H1 (cell line): ENCODE measurements around the gene PPFIA2. TPM values are rescaled to one million over a fixed set of nuclear protein-coding genes. Genes with fewer than 3 reads are reported as not detected.

Source experiments
- CTCF ChIA-PET: fragments of 300-600 bp; sonication (Branson Sonifier 250); formaldehyde crosslinking; loops from one replicate; lab custom pipeline; 2021; ENCODE audit not compliant: partially characterized antibody; lab: Charles Lee
- POLR2A ChIA-PET: fragments of 300-600 bp; sonication (Branson Sonifier 250); formaldehyde crosslinking; loops from one replicate; lab custom pipeline; 2021; ENCODE audit warnings: inconsistent platforms; ENCODE audit not compliant: partially characterized antibody; lab: Charles Lee
- DNase-seq, 2 experiments: peaks; one replicate each; pipeline versions ENCODE4 v3.0.0 to v3.0.0-alpha.2; 2010 to 2022; ENCODE audit warnings: low spot score in 2 of 2, low read depth in 1 of 2, mixed read lengths in 1 of 2
- FAIRE-seq: peaks from 2 replicates; lab custom pipeline; 2011; peaks lifted over from hg19 to GRCh38; lab: Jason Lieb, UNC
- H2AFZ ChIP-seq: 2 replicates; pipeline ENCODE4 v1.8.1; 2012; ENCODE audit warnings: low read length, inconsistent platforms
- H2AK5ac ChIP-seq: 2 replicates; pipeline ENCODE4 v1.6.1; 2013; ENCODE audit warnings: low read depth, low read length
- H2BK120ac ChIP-seq: replicated peaks from 2 replicates; pipeline ENCODE3; 2013; ENCODE audit warnings: low read depth, low read length, inconsistent platforms
- H2BK12ac ChIP-seq: 2 replicates; pipeline ENCODE4 v1.6.1; 2013; ENCODE audit warnings: low read depth, low read length
- H2BK15ac ChIP-seq: 2 replicates; pipeline ENCODE4 v1.6.1; 2013; ENCODE audit warnings: low read length
- H2BK20ac ChIP-seq: 2 replicates; pipeline ENCODE4 v1.6.1; 2013; ENCODE audit warnings: low read length
- H2BK5ac ChIP-seq: 2 replicates; pipeline ENCODE4 v1.6.1; 2013; ENCODE audit warnings: low read depth, low read length
- H3K14ac ChIP-seq: 2 replicates; pipeline ENCODE4 v1.6.1; 2013; ENCODE audit warnings: inconsistent platforms; ENCODE audit not compliant: insufficient read length
- H3K18ac ChIP-seq: 2 replicates; pipeline ENCODE4 v1.6.1; 2013; ENCODE audit warnings: low read length; ENCODE audit errors: extremely low read depth
- H3K23ac ChIP-seq: 2 replicates; pipeline ENCODE4 v1.6.1; 2013; ENCODE audit warnings: inconsistent platforms; ENCODE audit not compliant: insufficient read length
- H3K23me2 ChIP-seq: 2 replicates; pipeline ENCODE4 v1.6.1; 2013; ENCODE audit warnings: low read depth, low read length
- H3K27ac ChIP-seq: 2 replicates; pipeline ENCODE4 v1.6.1; 2011; ENCODE audit warnings: low read depth, low read length, inconsistent platforms
- H3K27me3 ChIP-seq, 4 experiments: replicated peaks in 1 of 4; 1 replicate in 1 of 4; 2 replicates in 3 of 4; pipeline versions ENCODE4 v1.6.1 to v1.8.1; 2011 to 2013; ENCODE audit warnings: low read length in 3 of 4, mild to moderate bottlenecking in 3 of 4, inconsistent platforms in 2 of 4, mixed read lengths in 2 of 4, moderate library complexity in 1 of 4; ENCODE audit not compliant: control insufficient read depth in 3 of 4, insufficient read depth in 3 of 4; ENCODE audit errors: extremely low read depth in 1 of 4
- H3K36me3 ChIP-seq, 4 experiments: 2 replicates each; pipeline versions ENCODE4 v1.6.1 to v1.8.1; 2011 to 2013; ENCODE audit warnings: mild to moderate bottlenecking in 4 of 4, low read length in 3 of 4, moderate library complexity in 2 of 4, control low read depth in 1 of 4, inconsistent platforms in 1 of 4; ENCODE audit not compliant: insufficient read depth in 4 of 4, control insufficient read depth in 2 of 4
- H3K4ac ChIP-seq: replicated peaks from 2 replicates; pipeline ENCODE3; 2013; ENCODE audit warnings: low read length, low read depth, mixed read lengths, inconsistent platforms; ENCODE audit not compliant: insufficient read length
- H3K4me1 ChIP-seq, 4 experiments: replicated peaks in 1 of 4; 1 replicate in 1 of 4; 2 replicates in 3 of 4; pipeline versions ENCODE4 v1.6.1 to v1.8.1; 2011 to 2013; ENCODE audit warnings: low read length in 3 of 4, inconsistent platforms in 2 of 4, mixed read lengths in 1 of 4; ENCODE audit not compliant: insufficient read depth in 4 of 4, control insufficient read depth in 3 of 4
- H3K4me2 ChIP-seq, 2 experiments: 2 replicates each; pipeline versions ENCODE4 v1.6.1 to v1.8.1; 2011 to 2013; ENCODE audit warnings: low read depth in 2 of 2, low read length in 2 of 2, control low read depth in 1 of 2, inconsistent platforms in 1 of 2, mild to moderate bottlenecking in 1 of 2; ENCODE audit not compliant: insufficient read depth in 1 of 2
- H3K4me3 ChIP-seq, 4 experiments: fragments of 200-600, 300-600 bp in 1 of 4; sonication (generic), shearing (Covaris generic), sonication (Bioruptor Twin) in 1 of 4; 2 replicates each; pipeline versions ENCODE4 v1.5.1 to v1.8.1; 2011 to 2016; ENCODE audit warnings: low read length in 4 of 4, low read depth in 3 of 4, control low read depth in 2 of 4, inconsistent platforms in 2 of 4, mild to moderate bottlenecking in 2 of 4, mixed read lengths in 1 of 4, moderate library complexity in 1 of 4; ENCODE audit not compliant: insufficient read depth in 2 of 4; ENCODE audit errors: extremely low read depth in 1 of 4
- H3K56ac ChIP-seq: replicated peaks from 2 replicates; pipeline ENCODE3; 2013; ENCODE audit warnings: low read depth, mild to moderate bottlenecking, mixed read lengths, low read length, inconsistent platforms; ENCODE audit not compliant: insufficient read length
- H3K79me1 ChIP-seq: 2 replicates; pipeline ENCODE4 v1.6.1; 2013; ENCODE audit warnings: low read depth, low read length, control low read depth
- H3K79me2 ChIP-seq, 2 experiments: 2 replicates each; pipeline versions ENCODE4 v1.6.1 to v1.8.1; 2012 to 2013; ENCODE audit warnings: low read length in 2 of 2, mild to moderate bottlenecking in 2 of 2, inconsistent platforms in 1 of 2; ENCODE audit not compliant: insufficient read depth in 2 of 2, control insufficient read depth in 1 of 2
- H3K9ac ChIP-seq, 4 experiments: replicated peaks in 1 of 4; 1 replicate in 1 of 4; 2 replicates in 3 of 4; pipeline versions ENCODE4 v1.6.1 to v1.8.1; 2011 to 2013; ENCODE audit warnings: low read depth in 3 of 4, low read length in 3 of 4, control low read depth in 2 of 4, mild to moderate bottlenecking in 2 of 4, moderate library complexity in 2 of 4, inconsistent platforms in 1 of 4; ENCODE audit errors: extremely low read depth in 1 of 4
- H3K9me3 ChIP-seq, 2 experiments: 2 replicates each; pipeline versions ENCODE4 v1.6.1 to v1.8.1; 2012 to 2013; ENCODE audit warnings: mild to moderate bottlenecking in 2 of 2, moderate library complexity in 2 of 2, control low read depth in 1 of 2, inconsistent platforms in 1 of 2, low read depth in 1 of 2, low read length in 1 of 2, mixed read lengths in 1 of 2; ENCODE audit not compliant: insufficient read depth in 2 of 2
- H4K20me1 ChIP-seq, 2 experiments: replicated peaks in 1 of 2; 2 replicates each; pipeline versions ENCODE3 to v1.8.1; 2011 to 2013; ENCODE audit warnings: inconsistent platforms in 2 of 2, low read length in 2 of 2, mild to moderate bottlenecking in 1 of 2; ENCODE audit not compliant: insufficient read depth in 2 of 2, control insufficient read depth in 1 of 2
- H4K5ac ChIP-seq: 2 replicates; pipeline ENCODE4 v1.6.1; 2013; ENCODE audit warnings: low read length, low read depth, mixed read lengths, inconsistent platforms; ENCODE audit not compliant: insufficient read length
- H4K8ac ChIP-seq: 2 replicates; pipeline ENCODE4 v1.8.0; 2013; ENCODE audit warnings: mild to moderate bottlenecking, moderate library complexity, low read length, inconsistent platforms; ENCODE audit not compliant: insufficient read depth; ENCODE audit errors: extremely low read depth
- H4K91ac ChIP-seq: replicated peaks from 2 replicates; pipeline ENCODE3; 2013; ENCODE audit warnings: low read length, mixed read lengths, inconsistent platforms; ENCODE audit not compliant: insufficient read length
- ATF2 ChIP-seq: IDR thresholded peaks from 2 replicates; pipeline ENCODE4 v1.6.1; 2012; ENCODE audit warnings: low read length, inconsistent platforms
- BRCA1 ChIP-seq: IDR thresholded peaks from 2 replicates; pipeline ENCODE4 v1.6.1; 2012; ENCODE audit warnings: low read depth, low read length, improper control_type of control experiment
- EP300 ChIP-seq, 2 experiments: IDR thresholded peaks; 1 replicate in 1 of 2; 2 replicates in 1 of 2; pipeline ENCODE4 v1.6.1; 2011 to 2012; ENCODE audit warnings: low read depth in 2 of 2, low read length in 2 of 2, mild to moderate bottlenecking in 2 of 2, borderline replicate concordance in 1 of 2, inconsistent platforms in 1 of 2, moderate library complexity in 1 of 2
- FOSL1 ChIP-seq: IDR thresholded peaks from 2 replicates; pipeline ENCODE4 v1.6.1; 2011; ENCODE audit warnings: mild to moderate bottlenecking, low read depth, low read length, moderate library complexity; ENCODE audit not compliant: insufficient read depth
- HDAC6 ChIP-seq: IDR thresholded peaks from one replicate; pipeline ENCODE4 v1.7.1; 2012; ENCODE audit warnings: low read depth, mild to moderate bottlenecking, inconsistent platforms, low read length, moderate library complexity
- JUN ChIP-seq: IDR thresholded peaks from 2 replicates; pipeline ENCODE4 v1.6.1; 2011; ENCODE audit warnings: low read depth, mild to moderate bottlenecking, improper control_type of control experiment, low read length
- NANOG ChIP-seq: IDR thresholded peaks from 2 replicates; pipeline ENCODE4 v1.6.1; 2011; ENCODE audit warnings: low read length, low read depth, mild to moderate bottlenecking, inconsistent platforms; ENCODE audit not compliant: insufficient read depth, poor library complexity, severe bottlenecking
- NRF1 ChIP-seq: IDR thresholded peaks from 2 replicates; pipeline ENCODE4 v1.6.1; 2011; ENCODE audit warnings: mild to moderate bottlenecking, low read depth, low read length, improper control_type of control experiment
- POLR2AphosphoS5 ChIP-seq: IDR thresholded peaks from 2 replicates; pipeline ENCODE4 v1.6.1; 2011; ENCODE audit warnings: low read depth, low read length
- RAD21 ChIP-seq, 2 experiments: IDR thresholded peaks in 1 of 2; conservative IDR thresholded peaks in 1 of 2; 2 replicates each; pipeline ENCODE4 v1.6.1; 2011; ENCODE audit warnings: low read depth in 2 of 2, low read length in 2 of 2, improper control_type of control experiment in 1 of 2, inconsistent platforms in 1 of 2, mild to moderate bottlenecking in 1 of 2, moderate library complexity in 1 of 2
- SAP30 ChIP-seq: fragments of 300-600 bp; sonication (generic); IDR thresholded peaks from 2 replicates; pipeline ENCODE4 v1.7.1; 2012; ENCODE audit warnings: low read length, moderate library complexity, mild to moderate bottlenecking, inconsistent platforms; ENCODE audit not compliant: insufficient read depth, insufficient replicate concordance
- TAF7 ChIP-seq: optimal IDR thresholded peaks from 2 replicates; pipeline ENCODE3; 2011; ENCODE audit warnings: low read depth, mild to moderate bottlenecking, inconsistent platforms, low read length, moderate library complexity, borderline replicate concordance
- WGBS, 2 experiments: shearing (Covaris generic) in 1 of 2; methylation state at CpG; one replicate each; pipeline versions ENCODE4 v1.1.6 to v1.1.7; 2013 to 2015; ENCODE audit warnings: low lambda C conversion rate in 2 of 2, mixed read lengths in 2 of 2, inconsistent platforms in 1 of 2, low coverage in 1 of 2, missing lambda C conversion rate in 1 of 2; ENCODE audit not compliant: insufficient replicate concordance in 2 of 2, insufficient coverage in 1 of 2, insufficient read length in 1 of 2; ENCODE audit errors: extremely low coverage in 1 of 2, missing lambda C conversion rate in 1 of 2; 5-methylcytosine and 5-hydroxymethylcytosine counted together
- polyA plus RNA-seq, 7 experiments: library from polyadenylated mRNA; depleted of rRNA in 3 of 7; stranded (reverse) in 5 of 7; unstranded in 2 of 7; fragments of >200 nt in 5 of 7; fragments of 200-250 nt in 2 of 7; gene quantifications; 1 replicate in 5 of 7; 2 replicates in 1 of 7; 4 replicates in 1 of 7; pipeline versions ENCODE4 v1.2.1 to v1.2.3, GENCODE V29; 2011 to 2013; ENCODE audit warnings: missing spikeins in 2 of 7, mixed read lengths in 2 of 7
- total RNA-seq: library from RNA; stranded (reverse); fragmentation: NEBNext Ultra II Directional; extraction: Animal tissue kit (Norgen Biotek cat#: 25700); gene quantifications from 2 replicates; pipeline ENCODE4 v1.2.1, GENCODE V29; 2021

The PPFIA2 gene
- total and polyA plus RNA-seq, 2 of the 8 experiments (the other 6 are each of a cell fraction or from before 2014, with no cell fraction given) = 1.2 to 1.8 TPM

- H2AFZ ChIP-seq = no peak overlapping the region
- 83% methylated on average over 1 of the region's 1 CpG; no CpG with 5 or more reads in 1 of the 2 experiments for WGBS, 2 experiments
- TF ChIP-seq TAF7 (no peak), RAD21 (IDR thresholded peaks at IDR 0.05 in 1 of 2, conservative IDR thresholded peaks at IDR 0.05 in 1 of 2; ENCODE audit: low read depth in 2 of 2, low read length in 2 of 2) (no peak), EP300 (IDR thresholded peaks at IDR 0.05; ENCODE audit: borderline replicate concordance in 1 of 2, low read depth in 2 of 2, low read length in 2 of 2) (no peak), NANOG (no peak), ATF2 (no peak), JUN (no peak), HDAC6 (no peak), FOSL1 (no peak), BRCA1 (no peak), NRF1 (no peak), POLR2AphosphoS5 (no peak), SAP30 (no peak)
These were observed 201.1 kb downstream of the PPFIA2 start for GRCh38 chr12:81558031-81558430.

More at GRCh38 chr12:81558031-81558430, 201.1 kb downstream of the PPFIA2 start:
- Histone ChIP-seq H3K79me2 (no peaks in the 10 kb centered on the region), H2AK5ac (no peak overlapping the region), H3K9me3 (no peaks in the 10 kb centered on the region), H2BK15ac (no peak overlapping the region), H3K14ac (no peak overlapping the region), H2BK12ac (no peak overlapping the region), H4K5ac (no peak overlapping the region), H3K23ac (no peak overlapping the region), H3K27ac (no peak overlapping the region), H3K4me2 (no peak overlapping the region), H3K9ac (no peak overlapping the region), H3K36me3 (no peaks in the 10 kb centered on the region), H3K23me2 (no peaks in the 10 kb centered on the region; the same call in 1 of the 2 replicates), H4K8ac (no peak overlapping the region), H3K4me1 (no peaks in the 10 kb centered on the region), H3K4me3 (no peak overlapping the region), H4K91ac (no peak overlapping the region), H3K4ac (no peak overlapping the region), H4K20me1 (peaks cover 0 to 1% of the 10 kb centered on the region in 2 experiments), H3K56ac (no peak overlapping the region), H3K27me3 (no peaks in the 10 kb centered on the region), H2BK120ac (no peak overlapping the region), H2BK20ac (no peak overlapping the region), H2BK5ac (no peak overlapping the region), H3K79me1 (no peaks in the 10 kb centered on the region), H3K18ac (no peak overlapping the region)
- FAIRE-seq = no peak
- POLR2A ChIA-PET = no interaction called here
- CTCF ChIA-PET = interaction anchor here (0.5 to 1.1 kb wide), 2 partner anchors 13 to 37 kb away, joined by 3 to 4 read pairs; no protein-coding TSS in a partner anchor
- no peak for DNase-seq
